ENCODE measurements around the gene CACNA2D2.
A peak's percentile ranks its signal among the peaks of the same experiment; 100 is the strongest.

Gene CACNA2D2

GRCh38 chr3:50521572-50521971, 18.1 kb upstream of the CACNA2D2 start:
- ChIA-PET POLR2A (no interaction called here), CTCF (interaction anchor here (4.5 kb wide), 1 partner anchor 22 kb away, joined by 25 read pairs; no protein-coding TSS in a partner anchor)
- no peak for DNase-seq (ENCODE audit: extremely low spot score)
- TF ChIP-seq ZNF384 (IDR thresholded peaks at IDR 0.05): no peak
- no peak for TF ChIP-seq TARDBP (IDR thresholded peaks at IDR 0.05)
- TF ChIP-seq ARNT (IDR thresholded peaks at IDR 0.05): no peak
- no peak for TF ChIP-seq FOXK2 (IDR thresholded peaks at IDR 0.05)
- no peak for TF ChIP-seq HDGF (IDR thresholded peaks at IDR 0.05; ENCODE audit: borderline replicate concordance)
- TF ChIP-seq PKNOX1 (IDR thresholded peaks at IDR 0.05): no peak
- no peak for TF ChIP-seq SP1 (IDR thresholded peaks at IDR 0.05)
- no peak for TF ChIP-seq ELF4 (IDR thresholded peaks at IDR 0.05)
- TF ChIP-seq FOXM1 (IDR thresholded peaks at IDR 0.05; ENCODE audit: borderline replicate concordance): no peak
- no peak for TF ChIP-seq CTBP1 (IDR thresholded peaks at IDR 0.05; ENCODE audit: borderline replicate concordance)
- TF ChIP-seq BHLHE40 (IDR thresholded peaks at IDR 0.05; ENCODE audit: borderline replicate concordance): no peak
- no peak for TF ChIP-seq L3MBTL2 (conservative IDR thresholded peaks at IDR 0.05)
- TF ChIP-seq FOXA1 (IDR thresholded peaks at IDR 0.05): no peak
- no peak for TF ChIP-seq NFRKB (IDR thresholded peaks at IDR 0.05)
- no peak for TF ChIP-seq SUZ12 (IDR thresholded peaks at IDR 0.05)
- no peak for TF ChIP-seq LEF1 (IDR thresholded peaks at IDR 0.05; ENCODE audit: borderline replicate concordance)

- TF ChIP-seq FOXK2 (IDR thresholded peaks at IDR 0.05) (no peak), HDGF (IDR thresholded peaks at IDR 0.05; ENCODE audit: borderline replicate concordance) (no peak), NFRKB (IDR thresholded peaks at IDR 0.05) (no peak), TARDBP (IDR thresholded peaks at IDR 0.05) (no peak), ARNT (IDR thresholded peaks at IDR 0.05) (no peak), CTBP1 (IDR thresholded peaks at IDR 0.05; ENCODE audit: borderline replicate concordance) (no peak), PKNOX1 (IDR thresholded peaks at IDR 0.05) (no peak), ELF4 (IDR thresholded peaks at IDR 0.05) (no peak), SP1 (IDR thresholded peaks at IDR 0.05) (no peak), LEF1 (IDR thresholded peaks at IDR 0.05; ENCODE audit: borderline replicate concordance) (no peak)
- POLR2A ChIA-PET: no interaction called here
- DNase-seq (ENCODE audit: extremely low spot score): no peak
- CTCF ChIA-PET: interaction anchor here (4.5 kb wide), 1 partner anchor 22 kb away, joined by 25 read pairs; no protein-coding TSS in a partner anchor
Observed at GRCh38 chr3:50520849-50521248, 17.4 kb upstream of the CACNA2D2 start.

GRCh38 chr3:50519471-50520089, 16.1 kb upstream of the CACNA2D2 start:
- DNase-seq (ENCODE audit: extremely low spot score): peak; percentile 81
- POLR2A ChIA-PET: no interaction called here
- CTCF ChIA-PET: interaction anchor here (0.8 kb wide), 1 partner anchor 32 kb away, joined by 3 read pairs; no protein-coding TSS in a partner anchor
- TF ChIP-seq ELF4 (IDR thresholded peaks at IDR 0.05): no peak

- TF ChIP-seq SUZ12 (IDR thresholded peaks at IDR 0.05) (no peak), HDGF (IDR thresholded peaks at IDR 0.05; ENCODE audit: borderline replicate concordance) (no peak), LEF1 (IDR thresholded peaks at IDR 0.05; ENCODE audit: borderline replicate concordance) (no peak), ARNT (IDR thresholded peaks at IDR 0.05) (no peak), FOXM1 (IDR thresholded peaks at IDR 0.05; ENCODE audit: borderline replicate concordance) (no peak)
- ChIA-PET CTCF (interaction anchor here (0.8 to 2.2 kb wide), 2 partner anchors 24 to 33 kb away, joined by 3 to 6 read pairs; no protein-coding TSS in a partner anchor), POLR2A (no interaction called here)
- DNase-seq (ENCODE audit: extremely low spot score): no peak
Observed at GRCh38 chr3:50518436-50518835, 15.0 kb upstream of the CACNA2D2 start.

- TF ChIP-seq BHLHE40 (IDR thresholded peaks at IDR 0.05; ENCODE audit: borderline replicate concordance): no peak
- DNase-seq (ENCODE audit: extremely low spot score): no peak
- CTCF ChIA-PET: interaction anchor here (0.7 to 2.2 kb wide), 2 partner anchors 24 to 181 kb away, joined by 3 to 6 read pairs; no protein-coding TSS in a partner anchor
- POLR2A ChIA-PET: no interaction called here
Observed at GRCh38 chr3:50517721-50518206, 14.3 kb upstream of the CACNA2D2 start.

- no peak for TF ChIP-seq HDGF (IDR thresholded peaks at IDR 0.05; ENCODE audit: borderline replicate concordance)
- no peak for TF ChIP-seq LEF1 (IDR thresholded peaks at IDR 0.05; ENCODE audit: borderline replicate concordance)
- no peak for TF ChIP-seq TARDBP (IDR thresholded peaks at IDR 0.05)
- TF ChIP-seq FOXK2 (IDR thresholded peaks at IDR 0.05): no peak
- no peak for TF ChIP-seq L3MBTL2 (conservative IDR thresholded peaks at IDR 0.05)
- no peak for TF ChIP-seq NFRKB (IDR thresholded peaks at IDR 0.05)
- no peak for TF ChIP-seq SP1 (IDR thresholded peaks at IDR 0.05)
- TF ChIP-seq ARNT (IDR thresholded peaks at IDR 0.05): no peak
- no peak for TF ChIP-seq ELF4 (IDR thresholded peaks at IDR 0.05)
- no peak for TF ChIP-seq CTBP1 (IDR thresholded peaks at IDR 0.05; ENCODE audit: borderline replicate concordance)
- TF ChIP-seq SUZ12 (IDR thresholded peaks at IDR 0.05): no peak
- no peak for TF ChIP-seq PKNOX1 (IDR thresholded peaks at IDR 0.05)
- TF ChIP-seq ZNF384 (IDR thresholded peaks at IDR 0.05): no peak
- no peak for TF ChIP-seq FOXM1 (IDR thresholded peaks at IDR 0.05; ENCODE audit: borderline replicate concordance)
- no peak for TF ChIP-seq FOXA1 (IDR thresholded peaks at IDR 0.05)
- TF ChIP-seq BHLHE40 (IDR thresholded peaks at IDR 0.05; ENCODE audit: borderline replicate concordance): no peak
- DNase-seq (ENCODE audit: extremely low spot score): no peak
- ChIA-PET CTCF (interaction anchor here (1.5 kb wide), 1 partner anchor 26 kb away, joined by 9 read pairs; no protein-coding TSS in a partner anchor), POLR2A (no interaction called here)
Observed at GRCh38 chr3:50516440-50516871, 13.0 kb upstream of the CACNA2D2 start.

Data from HEK293T (cell line).